Heart right ventricle (tissue), 16 donors: ENCODE measurements around the gene ILF2. TPM values are rescaled to one million over a fixed set of nuclear protein-coding genes. Genes with fewer than 3 reads are reported as not detected.

Experiments used
- ATAC-seq, 8 donors: fragments of 200-7000 bp; cut with Tn5 transposase; one replicate each; pipeline ENCODE4 v1.9.1; 2020; ENCODE audit warnings: mild to moderate bottlenecking in 8 of 8, moderate library complexity in 8 of 8, moderate number of reproducible peaks in 1 of 8
- DNase-seq, 2 donors: peaks; one replicate each; pipeline ENCODE4 v3.0.0-alpha.2; 2020
- H3K27ac ChIP-seq, 10 donors: fragments of 200-600 bp; sonication (generic) in 2 of 10; one replicate each; pipeline versions ENCODE4 v1.5.0 to v1.8.0; 2020 to 2022; ENCODE audit warnings: mild to moderate bottlenecking in 3 of 10
- H3K27me3 ChIP-seq, 7 donors: fragments of 200-600 bp; one replicate each; pipeline ENCODE4 v1.8.0; 2021 to 2022; ENCODE audit warnings: mild to moderate bottlenecking in 2 of 7
- H3K36me3 ChIP-seq, 9 donors: fragments of 200-600 bp; sonication (generic) in 1 of 9; one replicate each; pipeline versions ENCODE4 v1.5.0 to v1.8.0; 2020 to 2022; ENCODE audit warnings: mild to moderate bottlenecking in 2 of 9
- H3K4me1 ChIP-seq, 9 donors: fragments of 200-600 bp; sonication (generic) in 1 of 9; one replicate each; pipeline versions ENCODE4 v1.5.0 to v1.8.0; 2020 to 2022; ENCODE audit warnings: mild to moderate bottlenecking in 4 of 9
- H3K4me3 ChIP-seq, 10 donors: fragments of 200-600 bp; sonication (generic) in 2 of 10; one replicate each; pipeline versions ENCODE4 v1.5.0 to v1.8.0; 2020 to 2022; ENCODE audit warnings: mild to moderate bottlenecking in 7 of 10, moderate library complexity in 2 of 10
- H3K9me3 ChIP-seq, 11 donors: fragments of 200-600 bp in 10 of 11; sonication (generic) in 2 of 11; one replicate each; pipeline versions ENCODE4 v1.5.0 to v1.8.0; 2013 to 2022; ENCODE audit warnings: mild to moderate bottlenecking in 2 of 11, control low read depth in 1 of 11, moderate library complexity in 1 of 11
- CTCF ChIP-seq, 9 donors: fragments of 200-600 bp; sonication (generic) in 2 of 9; IDR thresholded peaks; one replicate each; pipeline versions ENCODE4 v1.5.0 to v1.8.0; 2021 to 2022; ENCODE audit warnings: antibody characterized with exemption in 9 of 9, mild to moderate bottlenecking in 5 of 9, moderate library complexity in 1 of 9
- WGBS, 2 donors: extraction: QIAGEN DNeasy Blood & Tissue Kit; methylation state at CpG; one replicate each; pipeline ENCODE4 v1.1.7; 2013; ENCODE audit warnings: inconsistent platforms in 1 of 2; 5-methylcytosine and 5-hydroxymethylcytosine counted together
- intact Hi-C, 10 donors: fragments of 100-400 bp; cut with DNase I; formaldehyde crosslinking; loops; one replicate each; pipeline versions ENCODE4 v1.11.1 to v1.14.2; 2022
- polyA plus RNA-seq, 2 donors: library from polyadenylated mRNA; stranded (reverse); fragments of 200-250 nt; gene quantifications; one replicate each; pipeline ENCODE4 v1.2.3, GENCODE V29; 2013
- total RNA-seq, 10 donors: library from RNA; stranded (reverse); fragmentation: NEBNext Ultra II Directional in 3 of 10; extraction: Animal tissue kit (Norgen Biotek cat#: 25700) in 3 of 10; gene quantifications; one replicate each; pipeline versions ENCODE4 v1.2.1 to v1.2.4, GENCODE V29; 2021 to 2023
- donor health status: Arrhythmogenic right ventricular cardiomyopathy.
- donor health status: ischemic (EF 13 %, LVEDD 7.1; RV severe dilation, severe dysfunction).
- donor health status: healthy with polysubstance abuse.
- donor health status: DM: no; HTN: yes; CAD: no.
- donor health status: DM: no; HTN: no; CAD: no.
- donor health status: ischemic (EF 25% LVEDD 6.9; RV normal size, moderate dysfunction).
- donor health status: ischemic (EF 25% LVEDD 5.7; RV mildly dilated, moderate dysfunction).
- donor health status: healthy.
- donor health status: DM: yes; HTN: yes; CAD: no.
- donor health status: Ischemic cardiomyopathy.
- donor health status: ischemic (EF 35%, LVEDD 5.7; RV mildly dilated, moderate dysfunction).
- donor health status: nonischemic (EF 11% LVEDD 7.7; RV severe dilation, severe dysfunction).
- donor health status: DM: yes; HTN: yes; CAD: no.
- donor health status: PGD.
- donor health status: ischemic (EF 29% LVEDD 5.4; RV normal size, mild dysfunction).
- donor health status: nonischemic (EF 23%, LVEDD 6.1; RV moderate dilation, normal function).

ILF2 gene
- total and polyA plus RNA-seq, 12 donors, result 17.3 to 114 (median 70.8) TPM

- 79 to 85% methylated on average over 10 of the region's 10 CpGs for WGBS, 2 donors
- H3K4me3 ChIP-seq, result no peak overlapping the region
- H3K9me3 ChIP-seq, result no peaks in the 10 kb centered on the region
- no peak for DNase-seq
- intact Hi-C loops, result loop anchor here in 1 of 10 donors (5.0 kb wide), 1 partner anchor 47 kb away; the partner anchor contains the start of gene ILF2
- no peak for ATAC-seq
- TF ChIP-seq CTCF (IDR thresholded peaks at IDR 0.05), result no peak
- peaks cover 0 to 52% (median 2%) of the 10 kb centered on the region in 9 donors for H3K36me3 ChIP-seq
- H3K4me1 ChIP-seq, result peaks cover 19 to 59% (median 48%) of the 10 kb centered on the region in 9 donors
- no peaks in the 10 kb centered on the region for H3K27me3 ChIP-seq
- peak overlapping the region in 1 of 10 donors; percentile 98 for H3K27ac ChIP-seq
These were observed 45.7 kb downstream of the ILF2 start for GRCh38 chr1:153624965-153625611.

- Histone ChIP-seq H3K4me1 (peaks cover 19 to 49% (median 39%) of the 10 kb centered on the region in 9 donors), H3K36me3 (peaks cover 0 to 72% (median 13%) of the 10 kb centered on the region in 9 donors), H3K27me3 (no peaks in the 10 kb centered on the region), H3K4me3 (no peak overlapping the region), H3K27ac (peak overlapping the region in 1 of 10 donors; percentile 11), H3K9me3 (no peaks in the 10 kb centered on the region)
- peak in 1 of 8 donors; percentile 32 for ATAC-seq
- no peak for TF ChIP-seq CTCF (IDR thresholded peaks at IDR 0.05)
- no peak for DNase-seq
- intact Hi-C loops, result no loop called here
- 82 to 86% methylated on average over 7 of the region's 7 CpGs for WGBS, 2 donors
These were observed 47.7 kb downstream of the ILF2 start for GRCh38 chr1:153623101-153623500.

GRCh38 chr1:153619171-153619570 lies 51.6 kb downstream of the ILF2 start:
- DNase-seq (no peak), ATAC-seq (no peak)
- 97 to 99% methylated on average over 6 of the region's 6 CpGs for WGBS, 2 donors
- H3K4me3 ChIP-seq, result no peak overlapping the region
- no peak overlapping the region for H3K27ac ChIP-seq
- peaks cover 5 to 27% (median 24%) of the 10 kb centered on the region in 9 donors for H3K4me1 ChIP-seq
- intact Hi-C loops, result loop anchor here in 8 of 10 donors (2.0 to 10.0 kb wide), 5 partner anchors 42 to 107 kb away; partner anchors contain the start of gene S100A6 (in 1 of the 8)
- no peaks in the 10 kb centered on the region for H3K9me3 ChIP-seq
- H3K36me3 ChIP-seq, result peaks cover 0 to 61% (median 13%) of the 10 kb centered on the region in 9 donors
- TF ChIP-seq CTCF (IDR thresholded peaks at IDR 0.05), result no peak
- H3K27me3 ChIP-seq, result no peaks in the 10 kb centered on the region

- peak in 8 of 9 donors; percentile 40 to 92 (median 66) for TF ChIP-seq CTCF (IDR thresholded peaks at IDR 0.05)
- ATAC-seq (peak in 7 of 8 donors; percentile 37 to 87 (median 71)), DNase-seq (peak; percentile 77 to 84)
- Histone ChIP-seq H3K9me3 (no peaks in the 10 kb centered on the region), H3K27me3 (no peaks in the 10 kb centered on the region), H3K36me3 (peaks cover 0 to 46% (median 13%) of the 10 kb centered on the region in 9 donors), H3K4me1 (peaks cover 5 to 30% (median 21%) of the 10 kb centered on the region in 9 donors), H3K27ac (peak overlapping the region in 6 of 10 donors; percentile 14 to 70 (median 59)), H3K4me3 (no peak overlapping the region)
- intact Hi-C loops, result loop anchor here in 8 of 10 donors (1.0 to 10.0 kb wide), 6 partner anchors 40 to 105 kb away; partner anchors contain the start of gene S100A6 (in 1 of the 8)
- 54 to 55% methylated on average over 6 of the region's 6 CpGs for WGBS, 2 donors
These were observed 53.1 kb downstream of the ILF2 start for GRCh38 chr1:153617663-153618062.
